AG20443 (cell line): ENCODE data around the gene APOL5.

Source experiments
- DNase-seq: peaks from one replicate; pipeline ENCODE4 v3.0.0; 2012; ENCODE audit warnings: low spot score, mixed read lengths

Gene APOL5

GRCh38 chr22:35743326-35743860, 25.7 kb downstream of the APOL5 start:
- DNase-seq: no peak

- DNase-seq: no peak
Observed at GRCh38 chr22:35746248-35746647, 28.6 kb downstream of the APOL5 start.

GRCh38 chr22:35746946-35747703, 29.5 kb downstream of the APOL5 start:
- DNase-seq: no peak

DNA sequence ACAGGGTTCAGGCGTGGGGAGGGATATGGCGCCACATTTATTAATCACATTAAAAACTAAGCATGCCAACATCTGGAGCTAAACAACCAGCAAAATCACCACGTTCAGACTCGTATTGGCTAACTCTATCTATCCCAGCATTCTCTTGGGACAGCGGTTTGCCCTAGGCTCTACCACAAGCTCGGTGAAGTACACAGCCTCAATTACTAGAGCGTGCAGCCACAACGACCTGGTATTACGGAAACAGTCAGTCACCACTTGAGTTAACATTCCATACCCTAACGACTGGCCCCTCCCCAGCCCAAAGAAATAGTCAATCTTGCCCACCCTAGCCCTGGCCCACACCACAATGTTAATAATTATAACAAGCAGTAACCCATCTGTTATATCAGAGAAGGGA, 32.1 kb downstream of the APOL5 start:
- DNase-seq: peak; percentile 84

- no peak for DNase-seq
Observed at GRCh38 chr22:35752006-35752862, 34.6 kb downstream of the APOL5 start.

DNA sequence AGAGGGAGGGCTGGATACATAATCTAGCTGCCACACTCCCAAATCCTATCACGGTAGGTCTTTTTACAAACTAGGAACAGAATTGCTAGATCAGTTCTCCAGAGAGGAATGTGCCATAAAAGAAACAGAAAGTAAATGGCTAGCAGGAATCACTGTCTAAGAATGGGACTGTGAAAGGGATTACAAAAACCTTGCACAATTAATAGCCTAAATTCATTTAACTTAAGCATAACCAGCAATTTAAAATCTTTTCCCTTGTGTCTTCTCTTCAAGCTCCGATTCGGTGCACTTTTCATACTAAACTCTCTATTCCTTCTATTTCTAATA, 35.2 kb downstream of the APOL5 start:
- no peak for DNase-seq

DNA sequence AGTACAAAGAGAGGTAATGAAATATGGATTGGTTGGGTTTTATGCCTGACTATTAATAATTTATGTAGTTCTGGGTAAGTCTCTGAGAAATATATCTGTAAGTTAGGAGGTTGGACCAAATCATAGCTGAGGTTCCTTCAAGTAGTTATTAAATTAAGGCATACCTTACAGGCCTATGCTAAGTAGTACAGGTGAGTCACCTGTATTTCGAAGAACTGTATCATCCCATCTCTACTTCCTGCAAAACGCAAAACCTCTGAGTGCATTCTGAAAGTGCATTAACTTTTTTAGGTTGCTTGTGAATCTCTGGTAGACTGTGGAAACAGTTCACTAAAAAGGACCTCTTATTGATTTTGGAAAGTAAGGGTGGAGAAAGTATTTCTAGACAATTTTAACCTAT, 37.1 kb downstream of the APOL5 start:
- no peak for DNase-seq

DNA sequence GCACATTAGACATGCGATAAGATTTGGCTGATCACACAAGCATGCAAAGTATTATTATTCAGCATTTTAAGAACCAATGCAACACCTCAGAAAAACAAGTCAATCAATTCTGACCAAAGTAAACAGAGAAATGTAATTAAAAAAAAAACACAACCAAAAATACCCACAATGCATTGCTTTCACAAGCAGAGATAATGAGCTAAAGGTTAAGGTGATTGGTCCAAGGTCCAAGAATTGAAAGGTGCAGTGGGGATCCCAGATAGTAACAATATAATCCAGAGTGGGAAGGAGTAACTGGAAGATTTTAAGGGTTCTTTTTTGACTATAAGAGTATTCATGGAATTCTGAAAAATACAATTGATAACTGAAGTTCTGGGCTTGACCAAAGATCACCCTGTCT, 39.0 kb downstream of the APOL5 start:
- no peak for DNase-seq

DNA sequence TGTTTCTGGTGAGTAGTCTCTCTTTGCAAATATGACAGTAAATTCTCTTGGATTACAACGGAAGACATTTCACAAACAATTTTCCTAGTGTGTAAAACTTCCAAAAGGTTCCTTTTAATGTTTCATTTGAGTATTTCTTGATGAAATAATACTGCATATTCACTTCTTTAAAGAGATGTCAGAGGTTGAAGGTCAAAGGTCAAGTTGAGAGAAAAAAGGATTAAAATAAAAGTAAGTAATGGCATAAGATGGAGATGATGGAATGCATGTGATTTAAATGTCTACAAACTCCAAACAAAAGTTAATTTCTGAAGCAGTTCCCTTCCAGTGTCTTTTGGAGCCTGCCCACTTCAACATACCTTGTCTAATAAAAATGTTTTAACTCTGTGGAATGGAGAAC, 40.7 kb downstream of the APOL5 start:
- no peak for DNase-seq

- peak; percentile 21 for DNase-seq
Observed at GRCh38 chr22:35761037-35761436, 43.4 kb downstream of the APOL5 start.

DNA sequence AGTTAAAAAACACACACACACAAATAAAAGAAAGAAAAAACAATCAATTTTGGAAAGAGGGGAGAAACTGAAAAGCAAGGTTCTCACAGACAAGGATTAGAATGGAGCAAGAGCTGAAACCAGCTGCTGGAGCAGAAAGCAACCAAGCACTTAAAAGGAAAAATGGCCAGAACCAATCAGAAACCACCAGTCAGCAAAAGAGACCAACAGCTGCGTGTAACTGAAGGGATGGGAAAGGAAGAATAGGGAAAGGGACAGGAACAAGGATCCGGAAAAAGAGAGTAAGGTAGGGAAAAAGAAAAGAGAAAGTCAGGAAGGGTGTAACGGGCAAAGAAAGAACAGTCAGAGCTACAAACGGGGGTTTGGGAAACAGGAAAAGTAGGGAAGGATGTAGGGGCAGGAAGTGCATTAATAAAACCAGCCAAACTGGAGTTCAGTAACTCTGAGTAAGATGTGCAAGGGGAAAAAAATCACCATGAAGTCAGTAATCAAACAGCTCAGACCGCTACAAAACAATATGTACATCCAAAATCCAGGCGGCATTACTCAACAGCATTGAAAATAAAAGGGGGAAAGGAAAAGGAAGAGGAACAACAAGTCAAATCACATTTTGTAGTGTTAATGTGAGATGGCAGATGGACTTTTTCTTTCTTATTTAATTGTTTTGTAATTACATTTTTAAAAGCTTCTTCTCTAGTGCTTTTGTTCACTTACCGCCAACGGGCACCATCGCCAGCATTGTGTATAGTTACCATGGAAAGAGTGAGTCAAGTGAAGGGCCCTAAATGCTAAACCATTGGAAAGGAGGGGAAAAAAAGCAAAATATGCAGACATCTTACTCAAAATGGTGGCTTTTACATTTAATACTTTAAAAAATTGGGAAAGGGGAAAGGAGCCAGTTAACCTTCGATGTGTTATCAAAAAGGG, 49.2 kb downstream of the APOL5 start:
- DNase-seq: no peak

GRCh38 chr22:35769974-35770373, 52.3 kb downstream of the APOL5 start:
- DNase-seq: no peak

DNA sequence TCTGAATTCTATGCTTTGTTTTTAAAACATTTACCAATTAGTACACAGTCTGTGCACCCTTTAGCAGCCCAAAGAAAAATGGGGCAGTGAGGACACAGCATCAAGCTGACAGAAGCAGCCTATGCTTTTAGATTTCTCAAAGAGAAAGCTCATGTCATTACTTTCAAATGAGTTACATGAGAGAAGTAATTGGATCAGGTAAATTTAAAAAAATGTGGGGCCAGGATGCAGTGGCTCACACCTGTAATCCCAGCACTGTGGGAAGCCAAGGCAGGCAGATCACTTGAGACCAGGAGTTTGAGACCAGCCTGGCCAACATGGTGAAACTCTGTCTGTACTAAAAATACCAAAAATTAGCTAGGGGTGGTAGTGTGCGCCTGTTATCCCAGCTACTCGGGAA, 57.7 kb downstream of the APOL5 start:
- no peak for DNase-seq

- DNase-seq: peak; percentile 16
Observed at GRCh38 chr22:35777335-35777975, 59.8 kb downstream of the APOL5 start.
